BJ (cell line): ENCODE data around the gene RHOV. TPM values are rescaled to one million over a fixed set of nuclear protein-coding genes. Genes with fewer than 3 reads are reported as not detected.

Experiments used
- CTCF ChIA-PET: fragments of 350-600 bp; formaldehyde crosslinking; extraction: SDS; loops from one replicate; lab custom pipeline; 2021; ENCODE audit warnings: antibody characterized with exemption, inconsistent platforms; lab: Yijun Ruan, JAX
- POLR2A ChIA-PET: fragments of 300-600 bp; sonication (Branson Sonifier 250); formaldehyde crosslinking; extraction: SDS; loops from one replicate; lab custom pipeline; 2021; ENCODE audit warnings: antibody characterized with exemption; lab: Charles Lee
- DNase-seq: peaks from one replicate; pipeline ENCODE4 v3.0.0-alpha.2; 2011; ENCODE audit warnings: low read depth
- H3K27me3 ChIP-seq: 2 replicates; pipeline ENCODE4 v1.6.0; 2011; ENCODE audit warnings: low read length; ENCODE audit not compliant: control insufficient read depth, insufficient read depth
- H3K36me3 ChIP-seq: 2 replicates; pipeline ENCODE4 v1.5.1; 2011; ENCODE audit warnings: low read length; ENCODE audit not compliant: control insufficient read depth, insufficient read depth
- H3K4me3 ChIP-seq: 2 replicates; pipeline ENCODE4 v1.5.1; 2011; ENCODE audit warnings: low read depth, mild to moderate bottlenecking, control low read depth, low read length
- polyA plus RNA-seq: library from polyadenylated mRNA; depleted of rRNA; stranded (reverse); fragments of >200 nt; gene quantifications from 2 replicates; pipeline ENCODE4 v1.2.3, GENCODE V29; 2011
- TF ChIP-seq, protein P1 (sequence below): IDR thresholded peaks from 2 replicates; pipeline ENCODE4 v1.5.1; 2011; ENCODE audit warnings: low read depth, mild to moderate bottlenecking, control low read depth, inconsistent platforms, low read length, moderate library complexity; ENCODE audit not compliant: insufficient read depth

Gene RHOV
- polyA plus RNA-seq, 1 experiment: 0.28 TPM

DNA sequence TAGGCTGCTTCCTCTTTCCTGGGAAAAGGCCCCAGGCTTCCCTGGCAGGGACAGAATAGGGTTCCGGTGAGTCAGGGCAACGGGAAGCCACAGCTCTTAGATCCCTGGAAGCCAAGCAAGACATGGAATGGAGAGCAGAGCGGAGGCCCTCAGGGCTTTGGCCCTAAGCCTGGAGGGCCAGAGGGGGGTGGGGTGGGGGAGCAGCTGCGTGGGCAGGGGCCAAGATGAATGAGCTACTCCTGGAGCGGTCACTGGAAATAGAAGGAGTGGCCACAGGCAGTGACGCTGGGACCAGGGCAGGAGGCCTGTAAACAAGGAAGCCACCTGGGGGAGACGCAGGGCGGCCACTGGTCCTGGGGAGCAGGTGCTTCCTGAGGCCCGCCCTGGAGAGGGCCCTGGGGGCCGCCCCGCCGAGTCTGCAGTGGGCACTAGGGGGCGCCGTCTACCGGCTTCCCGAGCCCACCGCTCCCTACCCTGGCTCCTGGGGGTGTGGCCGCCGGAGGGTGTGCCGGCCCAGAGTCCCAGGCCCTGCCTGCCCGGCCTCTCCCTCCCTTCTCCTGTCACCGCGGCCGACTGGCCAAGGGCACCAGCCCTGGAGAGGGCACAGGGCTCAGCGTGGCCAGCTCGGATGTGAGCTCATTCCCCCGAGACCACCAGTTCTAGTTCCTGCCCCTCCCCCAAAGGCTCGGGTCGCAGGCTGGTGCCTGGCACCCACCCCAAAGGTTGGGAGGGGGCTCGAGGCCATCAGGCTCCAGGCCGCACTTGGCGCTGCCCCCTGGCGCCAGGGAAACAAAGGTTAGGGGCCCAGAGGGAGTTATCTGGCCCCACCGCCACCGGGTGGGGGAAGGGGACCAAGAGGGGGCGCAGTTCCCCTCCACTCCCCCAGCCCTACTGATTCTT, 32.3 kb upstream of the RHOV start:
- TF ChIP-seq, protein P1, sequence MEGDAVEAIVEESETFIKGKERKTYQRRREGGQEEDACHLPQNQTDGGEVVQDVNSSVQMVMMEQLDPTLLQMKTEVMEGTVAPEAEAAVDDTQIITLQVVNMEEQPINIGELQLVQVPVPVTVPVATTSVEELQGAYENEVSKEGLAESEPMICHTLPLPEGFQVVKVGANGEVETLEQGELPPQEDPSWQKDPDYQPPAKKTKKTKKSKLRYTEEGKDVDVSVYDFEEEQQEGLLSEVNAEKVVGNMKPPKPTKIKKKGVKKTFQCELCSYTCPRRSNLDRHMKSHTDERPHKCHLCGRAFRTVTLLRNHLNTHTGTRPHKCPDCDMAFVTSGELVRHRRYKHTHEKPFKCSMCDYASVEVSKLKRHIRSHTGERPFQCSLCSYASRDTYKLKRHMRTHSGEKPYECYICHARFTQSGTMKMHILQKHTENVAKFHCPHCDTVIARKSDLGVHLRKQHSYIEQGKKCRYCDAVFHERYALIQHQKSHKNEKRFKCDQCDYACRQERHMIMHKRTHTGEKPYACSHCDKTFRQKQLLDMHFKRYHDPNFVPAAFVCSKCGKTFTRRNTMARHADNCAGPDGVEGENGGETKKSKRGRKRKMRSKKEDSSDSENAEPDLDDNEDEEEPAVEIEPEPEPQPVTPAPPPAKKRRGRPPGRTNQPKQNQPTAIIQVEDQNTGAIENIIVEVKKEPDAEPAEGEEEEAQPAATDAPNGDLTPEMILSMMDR: peak; percentile 86
- Histone ChIP-seq H3K27me3 (no peaks in the 10 kb centered on the region), H3K4me3 (peak overlapping the region; percentile 25), H3K36me3 (peaks cover 16% of the 10 kb centered on the region)
- ChIA-PET CTCF (interaction anchor here (0.5 to 10.1 kb wide), 26 partner anchors 8 to 296 kb away, joined by 3 to 309 read pairs (median 6); partner anchors contain the start of genes CHAC1, DLL4 and VPS18), POLR2A (interaction anchor here (0.5 to 0.8 kb wide), 3 partner anchors 9 to 155 kb away, joined by 3 to 11 read pairs (median 3); no protein-coding TSS in a partner anchor)
- DNase-seq: peak; percentile 92

DNA sequence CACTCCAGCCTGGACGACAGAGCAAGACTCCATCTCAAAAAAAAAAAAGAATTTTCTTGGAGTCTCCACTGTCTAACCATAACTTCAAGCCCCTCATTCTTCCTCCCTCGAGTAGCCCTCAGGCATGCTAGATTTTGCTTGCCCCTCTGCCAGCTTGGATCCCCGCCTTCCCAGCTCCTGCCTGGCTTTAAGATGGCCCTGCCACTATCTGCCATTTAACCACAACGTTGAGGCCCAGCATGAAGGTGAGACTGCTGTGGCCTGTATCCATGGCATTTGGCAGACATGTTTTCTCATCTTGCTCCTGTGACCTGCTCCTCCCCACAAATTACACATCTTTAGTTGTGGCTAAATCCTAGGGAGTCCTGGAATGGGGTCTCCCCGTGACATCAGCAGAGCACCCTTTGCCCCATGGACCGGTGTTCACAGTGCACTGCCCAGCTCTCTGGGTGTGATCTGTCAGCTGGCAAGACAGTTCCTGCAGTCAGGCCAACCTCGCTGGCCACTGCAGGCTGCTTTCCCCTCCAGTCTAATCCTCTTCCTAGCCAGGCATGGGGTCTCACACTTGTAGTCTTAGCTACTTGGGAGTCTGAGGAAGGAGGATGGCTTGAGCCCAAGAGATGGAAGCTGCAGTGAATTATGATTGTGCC, 30.6 kb upstream of the RHOV start:
- H3K27me3 ChIP-seq: no peaks in the 10 kb centered on the region
- no peak overlapping the region for H3K4me3 ChIP-seq
- DNase-seq: no peak
- CTCF ChIA-PET: interaction anchor here (0.6 to 10.1 kb wide), 43 partner anchors 9 to 1595 kb away, joined by 3 to 309 read pairs (median 4); partner anchors contain the start of genes CHAC1, DLL4, NUSAP1 and OIP5
- TF ChIP-seq, protein P1: no peak
- peaks cover 29% of the 10 kb centered on the region for H3K36me3 ChIP-seq
- POLR2A ChIA-PET: interaction anchor here (0.6 kb wide), 1 partner anchor 37 kb away, joined by 3 read pairs; no protein-coding TSS in a partner anchor

DNA sequence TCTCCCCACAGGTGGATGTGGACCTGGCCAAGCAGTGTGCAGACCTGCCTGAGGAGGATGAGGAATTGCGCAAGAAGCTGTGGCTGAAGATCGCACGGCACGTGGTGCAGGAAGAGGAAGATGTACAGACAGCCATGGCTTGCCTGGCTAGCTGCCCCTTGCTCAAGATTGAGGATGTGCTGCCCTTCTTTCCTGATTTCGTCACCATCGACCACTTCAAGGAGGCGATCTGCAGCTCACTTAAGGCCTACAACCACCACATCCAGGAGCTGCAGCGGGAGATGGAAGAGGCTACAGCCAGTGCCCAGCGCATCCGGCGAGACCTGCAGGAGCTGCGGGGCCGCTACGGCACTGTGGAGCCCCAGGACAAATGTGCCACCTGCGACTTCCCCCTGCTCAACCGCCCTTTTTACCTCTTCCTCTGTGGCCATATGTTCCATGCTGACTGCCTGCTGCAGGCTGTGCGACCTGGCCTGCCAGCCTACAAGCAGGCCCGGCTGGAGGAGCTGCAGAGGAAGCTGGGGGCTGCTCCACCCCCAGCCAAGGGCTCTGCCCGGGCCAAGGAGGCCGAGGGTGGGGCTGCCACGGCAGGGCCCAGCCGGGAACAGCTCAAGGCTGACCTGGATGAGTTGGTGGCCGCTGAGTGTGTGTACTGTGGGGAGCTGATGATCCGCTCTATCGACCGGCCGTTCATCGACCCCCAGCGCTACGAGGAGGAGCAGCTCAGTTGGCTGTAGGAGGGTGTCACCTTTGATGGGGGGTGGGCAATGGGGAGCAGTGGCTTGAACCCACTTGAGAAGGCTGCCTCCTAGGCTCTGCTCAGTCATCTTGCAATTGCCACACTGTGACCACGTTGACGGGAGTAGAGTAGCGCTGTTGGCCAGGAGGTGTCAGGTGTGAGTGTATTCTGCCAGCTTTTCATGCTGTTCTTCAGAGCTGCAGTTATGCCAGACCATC, 28.8 kb upstream of the RHOV start:
- DNase-seq: no peak

DNA sequence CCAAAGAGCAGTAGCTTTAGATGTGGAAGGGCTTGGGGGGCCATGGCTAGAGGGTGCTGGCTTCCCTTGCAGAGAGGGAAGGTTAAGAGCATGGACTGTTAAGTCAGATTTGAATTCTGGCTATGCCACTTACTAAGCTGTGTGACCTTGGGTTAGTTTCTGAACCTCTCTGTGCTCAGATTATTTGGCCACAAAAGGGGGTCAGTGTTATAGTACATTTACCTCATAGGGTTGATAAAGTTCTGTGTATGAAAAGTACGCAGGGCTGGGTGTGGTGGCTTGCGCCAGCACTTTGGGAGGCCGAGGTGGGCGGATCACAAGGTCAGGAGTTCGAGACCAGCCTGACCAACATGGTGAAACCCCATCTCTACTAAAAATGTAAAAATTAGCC, 27.0 kb upstream of the RHOV start:
- Histone ChIP-seq H3K4me3 (no peak overlapping the region), H3K36me3 (peaks cover 37% of the 10 kb centered on the region), H3K27me3 (no peaks in the 10 kb centered on the region)
- ChIA-PET CTCF (interaction anchor here (1.2 to 7.3 kb wide), 3 partner anchors 40 to 44 kb away, joined by 4 to 83 read pairs (median 7); no protein-coding TSS in a partner anchor), POLR2A (interaction anchor here (0.6 kb wide), 1 partner anchor 91 kb away, joined by 3 read pairs; no protein-coding TSS in a partner anchor)
- TF ChIP-seq, protein P1: no peak
- DNase-seq: no peak

More for the DNA sequence above, 28.8 kb upstream of the RHOV start:
- Histone ChIP-seq H3K27me3 (no peaks in the 10 kb centered on the region), H3K4me3 (no peak overlapping the region), H3K36me3 (peaks cover 36% of the 10 kb centered on the region)
- CTCF ChIA-PET: interaction anchor here (0.5 to 10.1 kb wide), 26 partner anchors 7 to 430 kb away, joined by 3 to 309 read pairs (median 4); partner anchors contain the start of genes DLL4, NUSAP1, OIP5 and RHOV
- POLR2A ChIA-PET: no interaction called here
- TF ChIP-seq, protein P1: no peak
